HG02623 (cell line): Measurements from ENCODE around the gene ATP13A4.
A peak's percentile ranks its signal among the peaks of the same experiment; 100 is the strongest.

Experiments
- ATAC-seq: cut with Tn5 transposase; IDR thresholded peaks from one replicate; pipeline ENCODE4 v1.9.1; 2021; ENCODE audit warnings: moderate library complexity; ENCODE audit not compliant: unreplicated experiment

ATP13A4 gene

GRCh38 chr3:193554811-193555210 is at the start of gene ATP13A4:
Gene ATP13A4 (minus strand): TSS chr3:193554895. CDS start chr3:193554799, 96 bp downstream.
- no peak for ATAC-seq

- ATAC-seq: no peak
These were observed 44.7 kb upstream of the ATP13A4 start for GRCh38 chr3:193599393-193599792.

- no peak for ATAC-seq
These were observed 43.5 kb upstream of the ATP13A4 start for GRCh38 chr3:193598202-193598601.

GRCh38 chr3:193595939-193596487 is 41.3 kb upstream of the ATP13A4 start:
- no peak for ATAC-seq

GRCh38 chr3:193594946-193595689 is 40.4 kb upstream of the ATP13A4 start:
- ATAC-seq: no peak

GRCh38 chr3:193593668-193594030 is 39.0 kb upstream of the ATP13A4 start:
- no peak for ATAC-seq

- ATAC-seq: peak; percentile 98
These were observed 38.4 kb upstream of the ATP13A4 start, which contains the start of gene OPA1 for GRCh38 chr3:193592841-193593667. Gene OPA1 (plus strand): TSS chr3:193593208. CDS start chr3:193593378, 170 bp downstream.

- ATAC-seq: no peak
These were observed 35.6 kb upstream of the ATP13A4 start for GRCh38 chr3:193590088-193590856.

- ATAC-seq: no peak
These were observed 34.9 kb upstream of the ATP13A4 start for GRCh38 chr3:193589616-193590015.

- no peak for ATAC-seq
These were observed 34.4 kb upstream of the ATP13A4 start for GRCh38 chr3:193589129-193589528.

- no peak for ATAC-seq
These were observed 31.8 kb upstream of the ATP13A4 start for GRCh38 chr3:193586526-193586925.

GRCh38 chr3:193585530-193585929 is 30.8 kb upstream of the ATP13A4 start:
- ATAC-seq: no peak

GRCh38 chr3:193574488-193575070 is 19.9 kb upstream of the ATP13A4 start:
- no peak for ATAC-seq

- no peak for ATAC-seq
These were observed 18.9 kb upstream of the ATP13A4 start for GRCh38 chr3:193573403-193574191.

GRCh38 chr3:193572426-193572908 is 17.8 kb upstream of the ATP13A4 start:
- peak; percentile 76 for ATAC-seq

- ATAC-seq: no peak
These were observed 14.4 kb upstream of the ATP13A4 start for GRCh38 chr3:193569119-193569518.

- ATAC-seq: no peak
These were observed 9.3 kb upstream of the ATP13A4 start for GRCh38 chr3:193564012-193564411.

GRCh38 chr3:193563426-193563825 is 8.7 kb upstream of the ATP13A4 start:
- ATAC-seq: no peak

GRCh38 chr3:193560870-193561269 is 6.2 kb upstream of the ATP13A4 start:
- ATAC-seq: no peak

GRCh38 chr3:193560091-193560490 is 5.4 kb upstream of the ATP13A4 start:
- no peak for ATAC-seq
